H9 (cell line): ENCODE results near the gene MCAM. TPM values are rescaled to one million over a fixed set of nuclear protein-coding genes. Genes with fewer than 3 reads are reported as not detected.

Experiments used
- DNase-seq: peaks from one replicate; pipeline ENCODE4 v3.0.0-alpha.2; 2017
- H2AFZ ChIP-seq: one replicate; pipeline ENCODE4 v1.6.1; 2013; ENCODE audit warnings: mild to moderate bottlenecking, low read length, control low read depth, moderate library complexity
- H2AK5ac ChIP-seq: 2 replicates; pipeline ENCODE4 v1.6.1; 2013; ENCODE audit warnings: low read length, control low read depth, mixed read lengths; ENCODE audit not compliant: insufficient read length
- H2BK120ac ChIP-seq: one replicate; pipeline ENCODE4 v1.6.1; 2013; ENCODE audit warnings: low read depth, mild to moderate bottlenecking, low read length, control low read depth, inconsistent platforms; ENCODE audit not compliant: poor library complexity, severe bottlenecking
- H2BK12ac ChIP-seq: 2 replicates; pipeline ENCODE4 v1.6.1; 2013; ENCODE audit warnings: low read length, control low read depth, mixed read lengths, low read depth; ENCODE audit not compliant: insufficient read length
- H2BK15ac ChIP-seq: 2 replicates; pipeline ENCODE4 v1.6.1; 2013; ENCODE audit warnings: low read depth, low read length, control low read depth
- H2BK20ac ChIP-seq: one replicate; pipeline ENCODE4 v1.6.1; 2013; ENCODE audit warnings: low read depth, mild to moderate bottlenecking, low read length, control low read depth, inconsistent platforms; ENCODE audit not compliant: poor library complexity, severe bottlenecking
- H2BK5ac ChIP-seq: 2 replicates; pipeline ENCODE4 v1.6.1; 2013; ENCODE audit warnings: low read length, control low read depth, mixed read lengths; ENCODE audit not compliant: insufficient read length
- H3K14ac ChIP-seq: 2 replicates; pipeline ENCODE4 v1.6.1; 2013; ENCODE audit warnings: low read length, control low read depth; ENCODE audit not compliant: insufficient read depth
- H3K18ac ChIP-seq: 2 replicates; pipeline ENCODE4 v1.6.1; 2013; ENCODE audit warnings: low read depth, mild to moderate bottlenecking, mixed read lengths, low read length, control low read depth; ENCODE audit not compliant: insufficient read length
- H3K23ac ChIP-seq: 2 replicates; pipeline ENCODE4 v1.6.1; 2013; ENCODE audit warnings: low read length, control low read depth, mixed read lengths, low read depth; ENCODE audit not compliant: insufficient read length
- H3K23me2 ChIP-seq: 2 replicates; pipeline ENCODE4 v1.6.1; 2013; ENCODE audit warnings: low read depth, mild to moderate bottlenecking, mixed read lengths, low read length, control low read depth; ENCODE audit not compliant: insufficient read length, poor library complexity, severe bottlenecking
- H3K27ac ChIP-seq: 2 replicates; pipeline ENCODE4 v1.5.1; 2013; ENCODE audit warnings: low read length, control low read depth, mixed read lengths, low read depth; ENCODE audit not compliant: insufficient read length
- H3K27me3 ChIP-seq: 2 replicates; pipeline ENCODE4 v1.6.1; 2013; ENCODE audit warnings: low read length, control low read depth, inconsistent platforms; ENCODE audit not compliant: insufficient read depth
- H3K4ac ChIP-seq: 2 replicates; pipeline ENCODE4 v1.6.1; 2013; ENCODE audit warnings: low read depth, mild to moderate bottlenecking, control low read depth, inconsistent platforms, low read length, moderate library complexity
- H3K4me1 ChIP-seq: 2 replicates; pipeline ENCODE4 v1.6.1; 2013; ENCODE audit warnings: low read length, control low read depth, inconsistent platforms; ENCODE audit not compliant: insufficient read depth
- H3K4me2 ChIP-seq: 2 replicates; pipeline ENCODE4 v1.6.1; 2013; ENCODE audit warnings: low read length, control low read depth, mixed read lengths; ENCODE audit not compliant: insufficient read length, insufficient read depth
- H3K56ac ChIP-seq: 2 replicates; pipeline ENCODE4 v1.6.1; 2013; ENCODE audit warnings: low read depth, mild to moderate bottlenecking, mixed read lengths, low read length, control low read depth; ENCODE audit not compliant: insufficient read length
- H3K79me1 ChIP-seq: 2 replicates; pipeline ENCODE4 v1.6.1; 2013; ENCODE audit warnings: low read depth, mild to moderate bottlenecking, moderate library complexity, low read length, control low read depth, inconsistent platforms; ENCODE audit not compliant: insufficient read depth, poor library complexity, severe bottlenecking
- H3K79me2 ChIP-seq: 2 replicates; pipeline ENCODE4 v1.6.1; 2013; ENCODE audit warnings: low read length, control low read depth, inconsistent platforms; ENCODE audit not compliant: insufficient read depth
- H3K9ac ChIP-seq: 2 replicates; pipeline ENCODE4 v1.6.1; 2013; ENCODE audit warnings: low read length, control low read depth, mixed read lengths; ENCODE audit not compliant: insufficient read length; ENCODE audit errors: extremely low read depth
- H3K9me3 ChIP-seq: one replicate; pipeline ENCODE4 v1.6.1; 2013; ENCODE audit warnings: low read depth, low read length, inconsistent platforms; ENCODE audit not compliant: control insufficient read depth
- H3T11ph ChIP-seq: one replicate; pipeline ENCODE4 v1.6.1; 2013; ENCODE audit warnings: mild to moderate bottlenecking, low read length, control low read depth, inconsistent platforms
- H4K20me1 ChIP-seq: one replicate; pipeline ENCODE4 v1.6.1; 2013; ENCODE audit not compliant: control insufficient read depth, insufficient read length, insufficient read depth
- H4K5ac ChIP-seq: 2 replicates; pipeline ENCODE4 v1.6.1; 2013; ENCODE audit warnings: low read depth, mild to moderate bottlenecking, mixed read lengths, low read length, control low read depth; ENCODE audit not compliant: insufficient read length
- H4K8ac ChIP-seq: replicated peaks from 2 replicates; pipeline ENCODE4 v1.6.1; 2013; ENCODE audit warnings: low read length, control low read depth, mixed read lengths, low read depth; ENCODE audit not compliant: insufficient read length
- H4K91ac ChIP-seq: 2 replicates; pipeline ENCODE4 v1.6.1; 2013; ENCODE audit warnings: low read depth, mild to moderate bottlenecking, moderate library complexity, mixed read lengths, low read length, control low read depth; ENCODE audit not compliant: insufficient read length
- H3K27ac Mint-ChIP-seq, 3 experiments: 2 replicates in 2 of 3; 3 replicates in 1 of 3; pipeline ENCODE4 v1.8.0; 2020 to 2021; ENCODE audit warnings: mixed read lengths in 3 of 3, mild to moderate bottlenecking in 1 of 3, moderate library complexity in 1 of 3
- H3K27me3 Mint-ChIP-seq: 2 replicates; pipeline ENCODE4 v1.8.0; 2021; ENCODE audit warnings: low read depth, mild to moderate bottlenecking, moderate library complexity, mixed read lengths
- H3K36me3 Mint-ChIP-seq, 3 experiments: 2 replicates in 2 of 3; 3 replicates in 1 of 3; pipeline ENCODE4 v1.8.0; 2020 to 2021; ENCODE audit warnings: low read depth in 3 of 3, mixed read lengths in 3 of 3; ENCODE audit not compliant: insufficient read depth in 1 of 3
- H3K4me1 Mint-ChIP-seq, 2 experiments: 2 replicates each; pipeline ENCODE4 v1.8.0; 2020; ENCODE audit warnings: mixed read lengths in 2 of 2
- H3K4me3 Mint-ChIP-seq, 2 experiments: 2 replicates in 1 of 2; 3 replicates in 1 of 2; pipeline ENCODE4 v1.8.0; 2020 to 2021; ENCODE audit warnings: mild to moderate bottlenecking in 2 of 2, mixed read lengths in 2 of 2, moderate library complexity in 1 of 2
- H3K9me3 Mint-ChIP-seq, 2 experiments: 2 replicates in 1 of 2; 3 replicates in 1 of 2; pipeline ENCODE4 v1.8.0; 2020; ENCODE audit warnings: mild to moderate bottlenecking in 2 of 2, mixed read lengths in 2 of 2, moderate library complexity in 1 of 2
- CTCF ChIP-seq: fragments of 200-600 bp; sonication (generic); conservative IDR thresholded peaks from 3 replicates; pipeline ENCODE4 v1.8.0; 2021; ENCODE audit warnings: antibody characterized with exemption, mild to moderate bottlenecking
- WGBS: extraction: QIAGEN DNeasy Blood & Tissue Kit; methylation state at CpG from one replicate; pipeline ENCODE4 v1.1.7; 2013; ENCODE audit warnings: missing lambda C conversion rate, low lambda C conversion rate, mixed read lengths; ENCODE audit not compliant: insufficient read length; ENCODE audit errors: extremely low coverage; 5-methylcytosine and 5-hydroxymethylcytosine counted together
- total RNA-seq: library from RNA; stranded (reverse); gene quantifications from 2 replicates; pipeline ENCODE4 v1.2.1, GENCODE V29; 2021

The MCAM gene
- total RNA-seq, 1 experiment from 2014 or later, result 21.5 TPM

GRCh38 chr11:119357074-119357473 lies 40.1 kb upstream of the MCAM start:
- WGBS, result no CpG with 5 or more reads among the region's 13 CpGs

More at GRCh38 chr11:119357074-119357473, 40.1 kb upstream of the MCAM start:
- Histone ChIP-seq H3K4me2 (peak overlapping the region; percentile 65), H3K18ac (no peak overlapping the region), H3K27ac (no peak overlapping the region), H3K9me3 (no peaks in the 10 kb centered on the region), H2BK120ac (no peak overlapping the region), H3K4me1 (peaks cover 7% of the 10 kb centered on the region), H3K23ac (no peak overlapping the region), H3K27me3 (no peaks in the 10 kb centered on the region), H4K20me1 (peaks cover 4% of the 10 kb centered on the region), H2AFZ (no peak overlapping the region), H2AK5ac (no peak overlapping the region), H3K9ac (no peak overlapping the region), H2BK15ac (no peak overlapping the region), H3K79me2 (no peaks in the 10 kb centered on the region), H2BK12ac (no peak overlapping the region), H4K91ac (no peak overlapping the region), H3K14ac (no peak overlapping the region), H3K79me1 (no peaks in the 10 kb centered on the region), H4K8ac (no peak overlapping the region), H3K56ac (no peak overlapping the region), H2BK5ac (no peak overlapping the region), H2BK20ac (no peak overlapping the region), H3K4ac (no peak overlapping the region), H3T11ph (no peak overlapping the region), H3K23me2 (peaks cover 6% of the 10 kb centered on the region), H4K5ac (no peak overlapping the region)
- no peaks in the 10 kb centered on the region for H3K9me3 Mint-ChIP-seq
- H3K36me3 Mint-ChIP-seq, result peaks cover 13 to 27% (median 24%) of the 10 kb centered on the region in 3 experiments; a peak in 6 of 7 replicates
- no peak for DNase-seq
- H3K4me1 Mint-ChIP-seq, result peaks cover 38 to 40% of the 10 kb centered on the region in 2 experiments
- TF ChIP-seq CTCF, result no peak
- peak overlapping the region; percentile 18 to 47; a peak in 3 of 5 replicates for H3K4me3 Mint-ChIP-seq
- H3K27ac Mint-ChIP-seq, result no peak overlapping the region
- H3K27me3 Mint-ChIP-seq, result peaks cover 50% of the 10 kb centered on the region
